Measurements from ENCODE around the gene LSM2.

DNA sequence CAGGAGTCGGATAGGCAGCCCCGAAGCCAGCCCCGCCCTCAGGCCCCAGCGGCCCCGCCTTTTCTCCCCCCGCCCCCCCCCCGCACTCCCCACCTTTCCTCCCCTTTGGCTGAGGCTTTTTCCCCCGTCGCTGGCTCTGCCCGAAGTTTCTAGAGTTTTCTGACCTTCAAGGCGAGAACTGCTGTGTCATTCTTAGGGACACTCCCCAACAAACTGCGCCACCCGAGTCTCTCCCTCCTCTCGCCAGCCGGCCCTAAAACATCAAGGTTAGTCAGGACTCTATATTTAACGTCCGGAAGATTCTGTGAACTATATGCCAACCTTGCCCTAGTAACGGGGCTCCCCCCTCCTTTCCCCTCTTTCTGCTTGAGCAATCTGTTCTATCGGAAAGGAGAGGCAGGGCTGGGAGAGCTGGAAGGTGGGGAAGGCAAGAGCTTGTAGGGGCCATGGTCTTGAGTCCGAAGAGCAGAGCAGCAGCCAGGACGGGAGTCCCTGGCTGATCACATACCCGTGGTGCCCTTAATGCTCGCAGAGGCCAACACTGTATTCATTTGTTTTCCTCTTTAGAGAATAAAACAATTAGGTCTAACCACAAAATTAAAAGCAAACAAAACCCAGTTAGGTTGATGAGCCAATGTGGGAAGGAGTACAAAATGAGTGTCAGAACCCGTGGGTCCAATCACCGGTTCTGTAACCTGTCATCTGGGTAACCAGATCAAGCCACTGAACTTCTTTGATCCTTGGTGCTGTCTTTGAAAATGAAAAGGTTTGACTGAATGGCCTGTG, 15.5 kb upstream of the LSM2 start:
- TF ChIP-seq, protein P1, sequence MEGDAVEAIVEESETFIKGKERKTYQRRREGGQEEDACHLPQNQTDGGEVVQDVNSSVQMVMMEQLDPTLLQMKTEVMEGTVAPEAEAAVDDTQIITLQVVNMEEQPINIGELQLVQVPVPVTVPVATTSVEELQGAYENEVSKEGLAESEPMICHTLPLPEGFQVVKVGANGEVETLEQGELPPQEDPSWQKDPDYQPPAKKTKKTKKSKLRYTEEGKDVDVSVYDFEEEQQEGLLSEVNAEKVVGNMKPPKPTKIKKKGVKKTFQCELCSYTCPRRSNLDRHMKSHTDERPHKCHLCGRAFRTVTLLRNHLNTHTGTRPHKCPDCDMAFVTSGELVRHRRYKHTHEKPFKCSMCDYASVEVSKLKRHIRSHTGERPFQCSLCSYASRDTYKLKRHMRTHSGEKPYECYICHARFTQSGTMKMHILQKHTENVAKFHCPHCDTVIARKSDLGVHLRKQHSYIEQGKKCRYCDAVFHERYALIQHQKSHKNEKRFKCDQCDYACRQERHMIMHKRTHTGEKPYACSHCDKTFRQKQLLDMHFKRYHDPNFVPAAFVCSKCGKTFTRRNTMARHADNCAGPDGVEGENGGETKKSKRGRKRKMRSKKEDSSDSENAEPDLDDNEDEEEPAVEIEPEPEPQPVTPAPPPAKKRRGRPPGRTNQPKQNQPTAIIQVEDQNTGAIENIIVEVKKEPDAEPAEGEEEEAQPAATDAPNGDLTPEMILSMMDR (IDR thresholded peaks at IDR 0.05; ENCODE audit: low read depth, low read length), result no peak
- no peak for TF ChIP-seq EZH2phosphoT487 (IDR thresholded peaks at IDR 0.05; ENCODE audit: low read depth)
